GM23338 (cell line): ENCODE data around the gene CD69. TPM values are rescaled to one million over a fixed set of nuclear protein-coding genes. Genes with fewer than 3 reads are reported as not detected.

ENCODE experiments used
- ATAC-seq: fragments of 200-7000 bp; cut with Tn5 transposase; 3 replicates; pipeline ENCODE4 v1.9.1; 2020
- DNase-seq: peaks from one replicate; pipeline ENCODE4 v3.0.0-alpha.2; 2015; ENCODE audit warnings: low spot score
- H2AFZ ChIP-seq: fragments of 200-600 bp; sonication (generic); 2 replicates; pipeline ENCODE4 v1.8.0; 2016; ENCODE audit warnings: antibody characterized with exemption, mild to moderate bottlenecking, moderate library complexity
- H3F3A ChIP-seq: fragments of 200-600 bp; sonication (generic); replicated peaks from 2 replicates; pipeline ENCODE4 v1.8.0; 2017; ENCODE audit warnings: antibody characterized with exemption, mixed run types, low read depth
- H3K27ac ChIP-seq: fragments of 200-600 bp; sonication (generic); 2 replicates; pipeline ENCODE4 v1.6.1; 2016; ENCODE audit warnings: low read depth
- H3K27me3 ChIP-seq: fragments of 200-600 bp; sonication (generic); 2 replicates; pipeline ENCODE4 v1.8.0; 2016; ENCODE audit warnings: mild to moderate bottlenecking, mixed run types, moderate library complexity; ENCODE audit not compliant: insufficient read depth
- H3K36me3 ChIP-seq: fragments of 200-600 bp; sonication (generic); 2 replicates; pipeline ENCODE4 v1.8.0; 2016; ENCODE audit warnings: mild to moderate bottlenecking; ENCODE audit not compliant: insufficient read depth
- H3K4me1 ChIP-seq: fragments of 200-600 bp; sonication (generic); 2 replicates; pipeline ENCODE4 v1.8.0; 2016; ENCODE audit warnings: mild to moderate bottlenecking, moderate library complexity; ENCODE audit not compliant: insufficient read depth
- H3K4me2 ChIP-seq: fragments of 200-600 bp; sonication (generic); 2 replicates; pipeline ENCODE4 v1.7.1; 2017; ENCODE audit warnings: mixed run types
- H3K4me3 ChIP-seq: fragments of 200-600 bp; sonication (generic); 2 replicates; pipeline ENCODE4 v1.6.1; 2016; ENCODE audit warnings: mixed run types
- H3K79me2 ChIP-seq: fragments of 200-600 bp; sonication (generic); replicated peaks from 2 replicates; pipeline ENCODE4 v1.8.0; 2017; ENCODE audit warnings: mild to moderate bottlenecking; ENCODE audit not compliant: insufficient read depth
- H3K9me2 ChIP-seq: fragments of 200-600 bp; sonication (generic); 2 replicates; pipeline ENCODE4 v1.8.0; 2017; ENCODE audit not compliant: insufficient read depth
- H4K20me1 ChIP-seq: fragments of 200-600 bp; sonication (generic); replicated peaks from 2 replicates; pipeline ENCODE4 v1.8.0; 2017; ENCODE audit warnings: mild to moderate bottlenecking; ENCODE audit not compliant: insufficient read depth
- H3K27ac Mint-ChIP-seq: 2 replicates; pipeline ENCODE4 v1.8.0; 2020; ENCODE audit warnings: inconsistent platforms, mild to moderate bottlenecking, moderate library complexity, mixed read lengths
- H3K27me3 Mint-ChIP-seq: 3 replicates; pipeline ENCODE4 v1.8.0; 2022; ENCODE audit warnings: low read depth, mild to moderate bottlenecking, moderate library complexity, mixed read lengths, inconsistent platforms; ENCODE audit not compliant: insufficient read depth, poor library complexity
- H3K36me3 Mint-ChIP-seq: 3 replicates; pipeline ENCODE4 v1.8.0; 2021; ENCODE audit warnings: low read depth, mild to moderate bottlenecking, inconsistent platforms, moderate library complexity, mixed read lengths
- H3K4me1 Mint-ChIP-seq: 3 replicates; pipeline ENCODE4 v1.8.0; 2020; ENCODE audit warnings: mild to moderate bottlenecking, inconsistent platforms, mixed read lengths
- H3K4me3 Mint-ChIP-seq: 3 replicates; pipeline ENCODE4 v1.8.0; 2021; ENCODE audit warnings: moderate library complexity, mild to moderate bottlenecking, inconsistent platforms, mixed read lengths
- H3K9me3 Mint-ChIP-seq: 3 replicates; pipeline ENCODE4 v1.8.0; 2020; ENCODE audit warnings: moderate library complexity, mild to moderate bottlenecking, inconsistent platforms, mixed read lengths
- CREB1 ChIP-seq: fragments of 250-450 bp; sonication (Bioruptor Pico); IDR thresholded peaks from 2 replicates; pipeline ENCODE4 v1.5.0; 2020; ENCODE audit warnings: low read depth, mild to moderate bottlenecking, moderate library complexity
- ETS1 ChIP-seq: IDR thresholded peaks from 2 replicates; pipeline ENCODE4 v1.6.1; 2016; ENCODE audit warnings: antibody characterized with exemption
- EZH2phosphoT487 ChIP-seq: fragments of 200-600 bp; sonication (generic); IDR thresholded peaks from one replicate; pipeline ENCODE4 v1.8.1; 2018; ENCODE audit warnings: antibody characterized with exemption; ENCODE audit not compliant: unreplicated experiment
- JUNB ChIP-seq: IDR thresholded peaks from one replicate; pipeline ENCODE4 v1.6.1; 2016; ENCODE audit warnings: antibody characterized with exemption; ENCODE audit not compliant: unreplicated experiment
- NANOG ChIP-seq: IDR thresholded peaks from 2 replicates; pipeline ENCODE4 v1.6.1; 2016; ENCODE audit warnings: antibody characterized with exemption, borderline replicate concordance
- POLR2AphosphoS5 ChIP-seq: IDR thresholded peaks from 2 replicates; pipeline ENCODE4 v1.6.1; 2016; ENCODE audit warnings: antibody characterized with exemption, low read depth
- STAT1 ChIP-seq: IDR thresholded peaks from one replicate; pipeline ENCODE4 v1.6.1; 2016; ENCODE audit warnings: antibody characterized with exemption; ENCODE audit not compliant: unreplicated experiment
- ZNF114 ChIP-seq: fragments of 250-450 bp; sonication (Bioruptor Pico); IDR thresholded peaks from 2 replicates; pipeline ENCODE4 v1.5.0; 2020; ENCODE audit warnings: mild to moderate bottlenecking, moderate library complexity
- ZNF331 ChIP-seq: fragments of 250-450 bp; sonication (Bioruptor Pico); IDR thresholded peaks from 2 replicates; pipeline ENCODE4 v1.5.0; 2020; ENCODE audit warnings: low read depth, mild to moderate bottlenecking, moderate library complexity
- polyA plus RNA-seq: library from polyadenylated mRNA; unstranded; fragments of >200 nt; fragmentation: Nextera tagmentation; extraction: Ambion mirVana; gene quantifications from 2 replicates; pipeline ENCODE4 v1.2.1, GENCODE V29; 2016
- total RNA-seq: library from RNA; depleted of rRNA; stranded (reverse); fragments of >200 nt; shearing (Covaris generic); gene quantifications from 2 replicates; pipeline ENCODE4 v1.2.3, GENCODE V29; 2014
- TF ChIP-seq, protein P1 (sequence below): IDR thresholded peaks from one replicate; pipeline ENCODE4 v1.6.1; 2018; ENCODE audit warnings: antibody characterized with exemption; ENCODE audit not compliant: unreplicated experiment
- TF ChIP-seq, protein P2 (sequence below), 2 experiments: fragments of 200-600 bp in 1 of 2; sonication (generic) in 1 of 2; conservative IDR thresholded peaks; 2 replicates each; pipeline versions ENCODE4 v1.5.1 to v1.6.1; 2016 to 2017; ENCODE audit warnings: antibody characterized with exemption in 2 of 2, low read depth in 2 of 2, mild to moderate bottlenecking in 2 of 2, moderate library complexity in 1 of 2

Gene CD69
- total and polyA plus RNA-seq, 2 experiments from 2014 or later = not detected

- TF ChIP-seq, protein P1, sequence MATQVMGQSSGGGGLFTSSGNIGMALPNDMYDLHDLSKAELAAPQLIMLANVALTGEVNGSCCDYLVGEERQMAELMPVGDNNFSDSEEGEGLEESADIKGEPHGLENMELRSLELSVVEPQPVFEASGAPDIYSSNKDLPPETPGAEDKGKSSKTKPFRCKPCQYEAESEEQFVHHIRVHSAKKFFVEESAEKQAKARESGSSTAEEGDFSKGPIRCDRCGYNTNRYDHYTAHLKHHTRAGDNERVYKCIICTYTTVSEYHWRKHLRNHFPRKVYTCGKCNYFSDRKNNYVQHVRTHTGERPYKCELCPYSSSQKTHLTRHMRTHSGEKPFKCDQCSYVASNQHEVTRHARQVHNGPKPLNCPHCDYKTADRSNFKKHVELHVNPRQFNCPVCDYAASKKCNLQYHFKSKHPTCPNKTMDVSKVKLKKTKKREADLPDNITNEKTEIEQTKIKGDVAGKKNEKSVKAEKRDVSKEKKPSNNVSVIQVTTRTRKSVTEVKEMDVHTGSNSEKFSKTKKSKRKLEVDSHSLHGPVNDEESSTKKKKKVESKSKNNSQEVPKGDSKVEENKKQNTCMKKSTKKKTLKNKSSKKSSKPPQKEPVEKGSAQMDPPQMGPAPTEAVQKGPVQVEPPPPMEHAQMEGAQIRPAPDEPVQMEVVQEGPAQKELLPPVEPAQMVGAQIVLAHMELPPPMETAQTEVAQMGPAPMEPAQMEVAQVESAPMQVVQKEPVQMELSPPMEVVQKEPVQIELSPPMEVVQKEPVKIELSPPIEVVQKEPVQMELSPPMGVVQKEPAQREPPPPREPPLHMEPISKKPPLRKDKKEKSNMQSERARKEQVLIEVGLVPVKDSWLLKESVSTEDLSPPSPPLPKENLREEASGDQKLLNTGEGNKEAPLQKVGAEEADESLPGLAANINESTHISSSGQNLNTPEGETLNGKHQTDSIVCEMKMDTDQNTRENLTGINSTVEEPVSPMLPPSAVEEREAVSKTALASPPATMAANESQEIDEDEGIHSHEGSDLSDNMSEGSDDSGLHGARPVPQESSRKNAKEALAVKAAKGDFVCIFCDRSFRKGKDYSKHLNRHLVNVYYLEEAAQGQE = no peak
- TF ChIP-seq STAT1 = no peak
Measured at GRCh38 chr12:9773216-9773877, 12.6 kb upstream of the CD69 start (continued).

- Histone ChIP-seq H3F3A (no peaks in the 10 kb centered on the region), H4K20me1 (no peaks in the 10 kb centered on the region), H3K79me2 (no peaks in the 10 kb centered on the region), H2AFZ (no peak overlapping the region), H3K4me3 (no peak overlapping the region), H3K9me2 (no peaks in the 10 kb centered on the region), H3K27ac (no peak overlapping the region), H3K4me2 (no peak overlapping the region), H3K4me1 (peaks cover 11% of the 10 kb centered on the region; the same call in 1 of the 2 replicates), H3K27me3 (no peaks in the 10 kb centered on the region), H3K36me3 (no peaks in the 10 kb centered on the region)
- H3K27ac Mint-ChIP-seq = no peak overlapping the region
- no peaks in the 10 kb centered on the region for H3K9me3 Mint-ChIP-seq
- peaks cover 15% of the 10 kb centered on the region; the same call in 2 of the 3 replicates for H3K4me1 Mint-ChIP-seq
- no peak for DNase-seq
- no peak overlapping the region for H3K4me3 Mint-ChIP-seq
- no peaks in the 10 kb centered on the region for H3K36me3 Mint-ChIP-seq
- no peaks in the 10 kb centered on the region for H3K27me3 Mint-ChIP-seq
- ATAC-seq = no peak
- TF ChIP-seq, protein P1 = no peak
- no peak for TF ChIP-seq EZH2phosphoT487
- no peak for TF ChIP-seq JUNB
- TF ChIP-seq CREB1 (CRISPR knock-in tag) = no peak
- TF ChIP-seq ETS1 = no peak
- TF ChIP-seq ZNF114 (CRISPR knock-in tag) = no peak
- TF ChIP-seq ZNF331 (CRISPR knock-in tag) = no peak
- no peak for TF ChIP-seq POLR2AphosphoS5
- TF ChIP-seq, protein P2, sequence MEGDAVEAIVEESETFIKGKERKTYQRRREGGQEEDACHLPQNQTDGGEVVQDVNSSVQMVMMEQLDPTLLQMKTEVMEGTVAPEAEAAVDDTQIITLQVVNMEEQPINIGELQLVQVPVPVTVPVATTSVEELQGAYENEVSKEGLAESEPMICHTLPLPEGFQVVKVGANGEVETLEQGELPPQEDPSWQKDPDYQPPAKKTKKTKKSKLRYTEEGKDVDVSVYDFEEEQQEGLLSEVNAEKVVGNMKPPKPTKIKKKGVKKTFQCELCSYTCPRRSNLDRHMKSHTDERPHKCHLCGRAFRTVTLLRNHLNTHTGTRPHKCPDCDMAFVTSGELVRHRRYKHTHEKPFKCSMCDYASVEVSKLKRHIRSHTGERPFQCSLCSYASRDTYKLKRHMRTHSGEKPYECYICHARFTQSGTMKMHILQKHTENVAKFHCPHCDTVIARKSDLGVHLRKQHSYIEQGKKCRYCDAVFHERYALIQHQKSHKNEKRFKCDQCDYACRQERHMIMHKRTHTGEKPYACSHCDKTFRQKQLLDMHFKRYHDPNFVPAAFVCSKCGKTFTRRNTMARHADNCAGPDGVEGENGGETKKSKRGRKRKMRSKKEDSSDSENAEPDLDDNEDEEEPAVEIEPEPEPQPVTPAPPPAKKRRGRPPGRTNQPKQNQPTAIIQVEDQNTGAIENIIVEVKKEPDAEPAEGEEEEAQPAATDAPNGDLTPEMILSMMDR (conservative IDR thresholded peaks at IDR 0.05; ENCODE audit: low read depth in 2 of 2) = no peak
- no peak for TF ChIP-seq NANOG
Measured at GRCh38 chr12:9763025-9763424, 2.3 kb upstream of the CD69 start.
